Psoas muscle (tissue), 8 donors: ENCODE data around the gene DDX3X. TPM values are rescaled to one million over a fixed set of nuclear protein-coding genes. Genes with fewer than 3 reads are reported as not detected.
A peak's percentile ranks its signal among the peaks of the same experiment; 100 is the strongest.
"Not testable (repeated sequence)": the region's sequence is repeated elsewhere in the genome, so short reads cannot be mapped to it uniquely, and the experiment has no call there.

Source experiments
- ATAC-seq, 4 donors: fragments of 200-7000 bp; cut with Tn5 transposase; one replicate each; pipeline ENCODE4 v1.9.1; 2020; ENCODE audit warnings: moderate library complexity in 3 of 4, mild to moderate bottlenecking in 2 of 4
- DNase-seq, 2 donors: peaks; one replicate each; pipeline ENCODE4 v3.0.0-alpha.2; 2020
- H3K27ac ChIP-seq: fragments of 200-600 bp; one replicate; pipeline ENCODE4 v1.8.0; 2022
- H3K27me3 ChIP-seq, 3 donors: fragments of 200-600 bp in 1 of 3; one replicate each; pipeline versions ENCODE4 v1.6.1 to v1.8.0; 2013 to 2022; ENCODE audit warnings: low read length in 2 of 3, mild to moderate bottlenecking in 2 of 3, moderate library complexity in 1 of 3; ENCODE audit not compliant: insufficient read depth in 3 of 3
- H3K36me3 ChIP-seq, 2 donors: fragments of 200-600 bp in 1 of 2; one replicate each; pipeline versions ENCODE4 v1.6.1 to v1.8.0; 2013 to 2022; ENCODE audit warnings: low read depth in 1 of 2, mild to moderate bottlenecking in 1 of 2, moderate library complexity in 1 of 2; ENCODE audit not compliant: insufficient read depth in 1 of 2
- H3K4me1 ChIP-seq: fragments of 200-600 bp; one replicate; pipeline ENCODE4 v1.8.0; 2022
- H3K4me3 ChIP-seq: fragments of 200-600 bp; one replicate; pipeline ENCODE4 v1.8.0; 2022; ENCODE audit warnings: mild to moderate bottlenecking
- H3K9me3 ChIP-seq: fragments of 200-600 bp; one replicate; pipeline ENCODE4 v1.8.0; 2022
- WGBS, 3 donors: extraction: QIAGEN DNeasy Blood & Tissue Kit; methylation state at CpG; one replicate each; pipeline versions ENCODE4 v1.1.6 to v1.1.7; 2013; 5-methylcytosine and 5-hydroxymethylcytosine counted together
- intact Hi-C, 2 donors: fragments of 100-400 bp; cut with DNase I; formaldehyde crosslinking; loops; one replicate each; pipeline versions ENCODE4 v1.11.0 to v1.14.2; 2022
- long read RNA-seq, 2 donors: library from polyadenylated mRNA; unstranded; transcript quantifications; one replicate each; pipeline ENCODE4 v2.0.0, GENCODE V29; 2021
- polyA plus RNA-seq, 3 donors: library from polyadenylated mRNA; stranded (reverse); fragments of 200-250 nt; gene quantifications; one replicate each; pipeline ENCODE4 v1.2.3, GENCODE V29; 2013
- total RNA-seq, 4 donors: library from RNA; stranded (reverse); fragmentation: NEBNext Ultra II Directional in 2 of 4; extraction: Animal tissue kit (Norgen Biotek cat#: 25700) in 2 of 4; gene quantifications; one replicate each; pipeline versions ENCODE4 v1.2.1 to v1.2.4, GENCODE V29; 2021 to 2023
- TF ChIP-seq, protein P1 (sequence below): fragments of 200-600 bp; IDR thresholded peaks from one replicate; pipeline ENCODE4 v1.8.0; 2022; ENCODE audit warnings: antibody characterized with exemption
- donor health status: healthy with polysubstance abuse.
- donor health status: DM: no; HTN: no; CAD: no; lungs with moderate emphysema.
- donor health status: Bipolar disorder and iron deficiency.
- donor health status: healthy.
- donor health status: DM: yes; HTN: yes; CAD: no.
- donor health status: DM: no; HTN: no; CAD: no.
- donor health status: DM: no; HTN: no; CAD: no.
- donor health status: DM: yes; HTN: yes; CAD: no.

The DDX3X gene
- total RNA-seq, result 100 to 1,000 TPM; 153 to 408 (median 295) TPM
- polyA plus RNA-seq, result 100 to 1,000 TPM in 2 of 3 donors, 10 to 100 TPM in 1; 83.1 to 256 (median 102) TPM
- long read RNA-seq, donor 1, full-length matches to known transcripts, result 66 of 83 reads
- long read RNA-seq, donor 1, partial matches to known transcripts, result 12 of 83 reads
- long read RNA-seq, donor 1, other reads (novel, unspliced or antisense), result 5 of 83 reads
- long read RNA-seq, donor 2, full-length matches to known transcripts, result 126 of 168 reads
- long read RNA-seq, donor 2, partial matches to known transcripts, result 34 of 168 reads
- long read RNA-seq, donor 2, other reads (novel, unspliced or antisense), result 8 of 168 reads

DNA sequence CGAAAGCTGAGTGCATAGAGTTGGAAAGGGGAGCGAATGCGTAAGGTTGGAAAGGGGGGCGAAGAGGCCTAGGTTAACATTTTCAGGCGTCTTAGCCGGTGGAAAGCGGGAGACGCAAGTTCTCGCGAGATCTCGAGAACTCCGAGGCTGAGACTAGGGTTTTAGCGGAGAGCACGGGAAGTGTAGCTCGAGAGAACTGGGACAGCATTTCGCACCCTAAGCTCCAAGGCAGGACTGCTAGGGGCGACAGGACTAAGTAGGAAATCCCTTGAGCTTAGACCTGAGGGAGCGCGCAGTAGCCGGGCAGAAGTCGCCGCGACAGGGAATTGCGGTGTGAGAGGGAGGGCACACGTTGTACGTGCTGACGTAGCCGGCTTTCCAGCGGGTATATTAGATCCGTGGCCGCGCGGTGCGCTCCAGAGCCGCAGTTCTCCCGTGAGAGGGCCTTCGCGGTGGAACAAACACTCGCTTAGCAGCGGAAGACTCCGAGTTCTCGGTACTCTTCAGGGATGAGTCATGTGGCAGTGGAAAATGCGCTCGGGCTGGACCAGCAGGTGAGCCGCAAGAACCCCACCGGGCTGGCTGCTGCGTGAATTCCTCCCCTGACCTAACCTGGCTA is at the start of gene DDX3X:
TSS of gene DDX3X (plus strand) at position 419 of the 619 bp plus-strand sequence. CDS start at position 510, 91 bp downstream.
- intact Hi-C loops, result loop anchor here in 1 of 2 donors (10.0 kb wide), 1 partner anchor 111 kb away; the partner anchor contains the start of gene NYX
- TF ChIP-seq, protein P1, sequence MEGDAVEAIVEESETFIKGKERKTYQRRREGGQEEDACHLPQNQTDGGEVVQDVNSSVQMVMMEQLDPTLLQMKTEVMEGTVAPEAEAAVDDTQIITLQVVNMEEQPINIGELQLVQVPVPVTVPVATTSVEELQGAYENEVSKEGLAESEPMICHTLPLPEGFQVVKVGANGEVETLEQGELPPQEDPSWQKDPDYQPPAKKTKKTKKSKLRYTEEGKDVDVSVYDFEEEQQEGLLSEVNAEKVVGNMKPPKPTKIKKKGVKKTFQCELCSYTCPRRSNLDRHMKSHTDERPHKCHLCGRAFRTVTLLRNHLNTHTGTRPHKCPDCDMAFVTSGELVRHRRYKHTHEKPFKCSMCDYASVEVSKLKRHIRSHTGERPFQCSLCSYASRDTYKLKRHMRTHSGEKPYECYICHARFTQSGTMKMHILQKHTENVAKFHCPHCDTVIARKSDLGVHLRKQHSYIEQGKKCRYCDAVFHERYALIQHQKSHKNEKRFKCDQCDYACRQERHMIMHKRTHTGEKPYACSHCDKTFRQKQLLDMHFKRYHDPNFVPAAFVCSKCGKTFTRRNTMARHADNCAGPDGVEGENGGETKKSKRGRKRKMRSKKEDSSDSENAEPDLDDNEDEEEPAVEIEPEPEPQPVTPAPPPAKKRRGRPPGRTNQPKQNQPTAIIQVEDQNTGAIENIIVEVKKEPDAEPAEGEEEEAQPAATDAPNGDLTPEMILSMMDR, result peak; percentile 36
- H3K9me3 ChIP-seq, result no peaks in the 10 kb centered on the region
- 0 to 1% (median 0%) methylated on average over 24 to 47 of the region's 47 CpGs for WGBS, 3 donors
- peak within 1 kb of the TSS; percentile 100 for H3K27ac ChIP-seq
- H3K36me3 ChIP-seq, result peaks cover 0 to 17% of the 10 kb centered on the region in 2 donors
- H3K27me3 ChIP-seq, result no peaks in the 10 kb centered on the region
- H3K4me3 ChIP-seq, result peak within 1 kb of the TSS; percentile 99
- peak; percentile 89 to 96 for DNase-seq
- H3K4me1 ChIP-seq, result peaks cover 25% of the 10 kb centered on the region
- peak; percentile 86 to 87 (median 86) for ATAC-seq

GRCh38 chrX:41285928-41286327 is 48.0 kb upstream of the DDX3X start:
- H3K9me3 ChIP-seq, intact Hi-C loops, H3K36me3 ChIP-seq, ATAC-seq, DNase-seq, H3K27ac ChIP-seq, H3K4me1 ChIP-seq, H3K4me3 ChIP-seq: not testable (repeated sequence)
- WGBS, 3 donors, result 85 to 96% (median 96%) methylated on average over 8 to 21 of the region's 21 CpGs
- peaks cover 0 to 10% (median 0%) of the 10 kb centered on the region in 3 donors for H3K27me3 ChIP-seq

- WGBS, 3 donors, result 60 to 77% (median 72%) methylated on average over 6 of the region's 6 CpGs
- Histone ChIP-seq H3K9me3 (no peaks in the 10 kb centered on the region), H3K27ac (no peak overlapping the region), H3K4me1 (no peaks in the 10 kb centered on the region), H3K36me3 (no peaks in the 10 kb centered on the region), H3K4me3 (no peak overlapping the region), H3K27me3 (peaks cover 0 to 10% (median 0%) of the 10 kb centered on the region in 3 donors)
- intact Hi-C loops, result no loop called here
- TF ChIP-seq, protein P1, result no peak
- DNase-seq (no peak), ATAC-seq (no peak)
Measured at GRCh38 chrX:41288641-41289040, 45.3 kb upstream of the DDX3X start.

- DNase-seq (no peak), ATAC-seq (no peak)
- H3K27me3 ChIP-seq, result peaks cover 0 to 10% (median 0%) of the 10 kb centered on the region in 3 donors
- H3K4me1 ChIP-seq, result no peaks in the 10 kb centered on the region
- no peaks in the 10 kb centered on the region for H3K36me3 ChIP-seq
- no peak overlapping the region for H3K4me3 ChIP-seq
- H3K9me3 ChIP-seq, result no peaks in the 10 kb centered on the region
- no peak overlapping the region for H3K27ac ChIP-seq
- TF ChIP-seq, protein P1, result no peak
- intact Hi-C loops, result no loop called here
- WGBS, 3 donors, result 56 to 62% (median 60%) methylated on average over 3 of the region's 3 CpGs
Measured at GRCh38 chrX:41289095-41289494, 44.9 kb upstream of the DDX3X start.

DNA sequence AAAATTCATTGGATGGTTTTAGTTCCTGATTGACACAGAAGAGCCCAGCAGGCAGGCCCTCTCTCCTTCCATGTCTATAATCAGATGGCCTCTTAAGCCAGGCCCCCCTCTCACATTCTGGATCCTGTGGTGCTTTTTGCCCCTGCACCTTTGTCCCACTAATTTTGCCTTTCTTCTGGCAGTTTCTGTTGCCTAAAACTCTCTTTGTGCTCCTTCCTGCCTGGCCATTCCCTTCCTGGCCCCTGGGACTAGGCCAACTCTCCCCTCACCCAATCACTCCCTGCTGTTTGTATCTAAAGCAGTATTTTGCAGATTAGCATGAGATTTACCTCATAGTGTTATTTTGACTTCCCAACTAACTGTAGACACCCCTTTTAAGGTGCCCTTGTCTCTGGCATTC is 42.7 kb upstream of the DDX3X start:
- TF ChIP-seq, protein P1, result no peak
- no peak overlapping the region for H3K27ac ChIP-seq
- H3K4me1 ChIP-seq, result no peaks in the 10 kb centered on the region
- no peak for ATAC-seq
- H3K27me3 ChIP-seq, result peaks cover 0 to 8% (median 0%) of the 10 kb centered on the region in 3 donors
- H3K4me3 ChIP-seq, result no peak overlapping the region
- DNase-seq, result no peak
- intact Hi-C loops, result no loop called here
- no peaks in the 10 kb centered on the region for H3K36me3 ChIP-seq
- H3K9me3 ChIP-seq, result no peaks in the 10 kb centered on the region
